ENCODE measurements around the gene CBFA2T2.
A peak's percentile ranks its signal among the peaks of the same experiment; 100 is the strongest.

Gene CBFA2T2

DNA sequence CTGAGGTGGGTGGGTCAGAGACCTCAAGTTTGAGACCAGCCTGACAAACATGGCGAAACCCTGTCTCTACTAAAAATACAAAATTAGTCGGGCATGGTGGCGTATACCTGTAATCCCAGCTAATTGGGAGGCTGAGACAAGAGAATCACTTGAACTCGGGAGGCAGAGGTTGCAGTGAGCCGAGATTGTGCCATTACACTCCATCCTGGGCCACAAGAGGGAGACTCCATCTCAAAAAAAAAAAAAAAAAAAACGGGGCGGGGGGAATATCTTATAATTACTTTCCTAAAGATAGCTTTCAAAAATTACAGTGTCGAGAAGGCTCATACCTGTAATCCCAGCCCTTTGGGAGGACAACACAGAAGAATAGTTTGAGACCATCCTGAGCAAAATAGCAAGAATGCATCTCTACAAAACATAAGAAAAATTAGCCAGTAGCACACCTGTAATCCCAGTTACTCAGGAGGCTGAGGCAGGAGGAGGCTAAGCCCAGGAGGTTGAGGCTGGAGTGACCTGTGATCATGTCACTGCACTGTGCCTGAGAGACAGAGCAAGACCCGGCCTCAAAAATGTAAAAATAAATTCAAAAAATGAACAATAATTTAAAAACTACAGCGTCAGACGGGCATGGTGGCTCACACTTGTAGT, 25.8 kb downstream of the CBFA2T2 start:
- no peak overlapping the region for H3K4me3 ChIP-seq (ENCODE audit: low read depth, low read length)
- DNase-seq (ENCODE audit: low read depth): no peak
- TF ChIP-seq CTCF (IDR thresholded peaks at IDR 0.05; ENCODE audit: insufficient read depth, low read depth, low read length, missing control alignments): peak; percentile 6

- peak; percentile 2 for DNase-seq (ENCODE audit: low read depth)
- TF ChIP-seq CTCF (IDR thresholded peaks at IDR 0.05; ENCODE audit: insufficient read depth, low read depth, low read length, missing control alignments): no peak
- H3K4me3 ChIP-seq (ENCODE audit: low read depth, low read length): no peak overlapping the region
Measured at GRCh38 chr20:33516882-33517281, 27.0 kb downstream of the CBFA2T2 start.

GRCh38 chr20:33518071-33518470, 28.2 kb downstream of the CBFA2T2 start:
- no peak for TF ChIP-seq CTCF (IDR thresholded peaks at IDR 0.05; ENCODE audit: insufficient read depth, low read depth, low read length, missing control alignments)
- no peak for DNase-seq (ENCODE audit: low read depth)
- no peak overlapping the region for H3K4me3 ChIP-seq (ENCODE audit: low read depth, low read length)

- no peak for TF ChIP-seq CTCF (IDR thresholded peaks at IDR 0.05; ENCODE audit: insufficient read depth, low read depth, low read length, missing control alignments)
- DNase-seq (ENCODE audit: low read depth): no peak
- no peak overlapping the region for H3K4me3 ChIP-seq (ENCODE audit: low read depth, low read length)
Measured at GRCh38 chr20:33521461-33521860, 31.6 kb downstream of the CBFA2T2 start.

DNA sequence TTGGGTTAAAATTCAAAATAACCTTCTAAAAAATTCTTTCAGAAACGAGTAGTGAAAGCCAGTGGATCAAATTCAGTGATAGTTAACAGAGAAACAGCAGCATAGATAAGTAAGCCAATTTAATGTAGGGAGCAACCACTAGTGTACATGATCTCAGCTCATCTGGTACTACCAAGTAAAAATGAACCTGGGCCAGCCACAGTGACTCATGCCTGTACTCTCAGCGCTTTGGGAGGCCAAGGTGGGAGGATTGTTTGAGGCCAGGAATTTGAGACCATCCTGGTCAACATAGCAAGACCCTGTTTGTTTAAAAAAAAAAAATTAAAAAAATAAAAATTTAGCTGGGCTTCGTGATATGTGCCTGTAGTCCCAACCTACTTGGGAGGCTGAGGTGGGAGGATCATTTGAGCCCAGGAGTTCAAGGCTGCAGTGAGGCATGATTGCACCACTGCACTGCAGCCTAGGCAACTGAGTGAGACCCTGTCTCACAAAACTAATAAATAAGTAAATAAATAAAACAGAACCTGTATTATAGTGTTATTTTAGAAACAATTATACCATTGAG, 32.4 kb downstream of the CBFA2T2 start:
- H3K4me3 ChIP-seq (ENCODE audit: low read depth, low read length): no peak overlapping the region
- no peak for DNase-seq (ENCODE audit: low read depth)
- TF ChIP-seq CTCF (IDR thresholded peaks at IDR 0.05; ENCODE audit: insufficient read depth, low read depth, low read length, missing control alignments): no peak

DNA sequence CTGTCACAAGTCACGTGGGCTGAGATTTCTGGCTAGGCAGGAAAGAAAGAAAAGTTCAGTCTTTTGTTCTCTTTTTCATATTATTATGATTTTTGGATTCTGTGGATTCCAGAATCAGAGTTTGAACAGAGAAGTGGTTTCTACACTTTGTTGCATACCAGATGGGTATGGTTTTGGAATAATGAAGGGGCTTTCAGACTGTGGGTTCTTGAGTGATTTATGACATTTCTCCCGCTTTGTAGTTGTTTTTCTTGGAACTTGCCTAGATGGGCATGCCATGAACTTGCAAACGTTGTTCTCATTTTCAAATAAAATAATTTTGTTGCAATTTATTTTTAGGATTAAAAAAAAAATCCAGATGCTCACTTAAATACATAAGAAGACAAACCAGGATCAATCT, 34.4 kb downstream of the CBFA2T2 start:
- DNase-seq (ENCODE audit: low read depth): no peak
- no peak for TF ChIP-seq CTCF (IDR thresholded peaks at IDR 0.05; ENCODE audit: insufficient read depth, low read depth, low read length, missing control alignments)
- H3K4me3 ChIP-seq (ENCODE audit: low read depth, low read length): no peak overlapping the region

- no peak for DNase-seq (ENCODE audit: low read depth)
- H3K4me3 ChIP-seq (ENCODE audit: low read depth, low read length): no peak overlapping the region
- no peak for TF ChIP-seq CTCF (IDR thresholded peaks at IDR 0.05; ENCODE audit: insufficient read depth, low read depth, low read length, missing control alignments)
Measured at GRCh38 chr20:33526769-33527168, 36.9 kb downstream of the CBFA2T2 start.
